Neural cell (in vitro differentiated cells): Measurements from ENCODE around the gene MEAK7. TPM values are rescaled to one million over a fixed set of nuclear protein-coding genes. Genes with fewer than 3 reads are reported as not detected.

Experiments used
- H2AFZ ChIP-seq: fragments of 200-600, 300-800 bp; sonication (generic), shearing (Covaris generic); 2 replicates; pipeline ENCODE4 v1.6.0; 2014; ENCODE audit warnings: low read depth, mild to moderate bottlenecking, antibody characterized with exemption, low read length, moderate library complexity
- H3F3A ChIP-seq: fragments of 200-600 bp; shearing (Covaris generic); 2 replicates; pipeline ENCODE4 v1.6.1; 2016; ENCODE audit warnings: mild to moderate bottlenecking, moderate library complexity, mixed read lengths, antibody characterized with exemption, low read length; ENCODE audit not compliant: insufficient read depth, poor library complexity, severe bottlenecking
- H3K27ac ChIP-seq: fragments of 200-600, 300-800 bp; sonication (generic), shearing (Covaris generic); 2 replicates; pipeline ENCODE4 v1.5.1; 2014; ENCODE audit warnings: mild to moderate bottlenecking, low read length, moderate library complexity
- H3K27me3 ChIP-seq: fragments of 300-800, 200-600 bp; sonication (generic), shearing (Covaris generic); 2 replicates; pipeline ENCODE4 v1.6.0; 2014; ENCODE audit warnings: mild to moderate bottlenecking, low read depth, low read length, moderate library complexity; ENCODE audit not compliant: insufficient read depth
- H3K36me3 ChIP-seq: fragments of 300-800, 200-600 bp; sonication (generic), shearing (Covaris generic); 2 replicates; pipeline ENCODE4 v1.5.1; 2014; ENCODE audit warnings: mild to moderate bottlenecking, antibody characterized with exemption, low read length, moderate library complexity; ENCODE audit not compliant: insufficient read depth
- H3K4me2 ChIP-seq: fragments of 300-800, 200-600 bp; sonication (generic), shearing (Covaris generic); 2 replicates; pipeline ENCODE4 v1.6.0; 2014; ENCODE audit warnings: mild to moderate bottlenecking, low read length
- H3K4me3 ChIP-seq: fragments of 300-800, 200-600 bp; sonication (generic), shearing (Covaris generic); 2 replicates; pipeline ENCODE4 v1.5.1; 2014; ENCODE audit warnings: mild to moderate bottlenecking, low read length, moderate library complexity
- H3K79me2 ChIP-seq: fragments of 200-600 bp; shearing (Covaris generic); replicated peaks from 2 replicates; pipeline ENCODE4 v1.6.0; 2014; ENCODE audit warnings: mild to moderate bottlenecking, low read length, moderate library complexity; ENCODE audit not compliant: insufficient read depth
- H3K9ac ChIP-seq: fragments of 300-800, 200-600 bp; sonication (generic), shearing (Covaris generic); 2 replicates; pipeline ENCODE4 v1.6.1; 2016; ENCODE audit warnings: mild to moderate bottlenecking, low read length, mixed read lengths
- H3K9me2 ChIP-seq: fragments of 200-600 bp; shearing (Covaris generic); 2 replicates; pipeline ENCODE4 v1.6.1; 2016; ENCODE audit warnings: mild to moderate bottlenecking, low read length, mixed read lengths; ENCODE audit not compliant: insufficient read depth
- H3K9me3 ChIP-seq: fragments of 200-600, 300-800 bp; sonication (generic), shearing (Covaris generic); 2 replicates; pipeline ENCODE4 v1.6.1; 2016; ENCODE audit warnings: mild to moderate bottlenecking, mixed run types, low read length, moderate library complexity, mixed read lengths
- H4K20me1 ChIP-seq: fragments of 200-600 bp; shearing (Covaris generic); 2 replicates; pipeline ENCODE4 v1.6.1; 2016; ENCODE audit warnings: mild to moderate bottlenecking, mixed run types; ENCODE audit not compliant: insufficient read depth
- CTCF ChIP-seq: fragments of 450-650 bp; IDR thresholded peaks from 2 replicates; pipeline ENCODE4 v1.5.1; 2014; ENCODE audit warnings: antibody characterized with exemption, mild to moderate bottlenecking, moderate library complexity; ENCODE audit not compliant: poor library complexity, severe bottlenecking
- EP300 ChIP-seq: fragments of 450-650 bp; conservative IDR thresholded peaks from 2 replicates; pipeline ENCODE4 v1.6.1; 2014; ENCODE audit warnings: antibody characterized with exemption, mild to moderate bottlenecking, moderate library complexity; ENCODE audit not compliant: poor library complexity, severe bottlenecking
- EZH2 ChIP-seq: fragments of 200-600, 300-800 bp; shearing (Covaris generic), sonication (generic); IDR thresholded peaks from 2 replicates; pipeline ENCODE4 v1.6.1; 2014; ENCODE audit warnings: antibody characterized with exemption, low read length, borderline replicate concordance, mild to moderate bottlenecking; ENCODE audit not compliant: insufficient read depth, poor library complexity, severe bottlenecking
- MXI1 ChIP-seq: fragments of 450-650 bp; conservative IDR thresholded peaks from 2 replicates; pipeline ENCODE4 v1.6.1; 2014; ENCODE audit warnings: antibody characterized with exemption, mild to moderate bottlenecking; ENCODE audit not compliant: poor library complexity, severe bottlenecking
- POLR2AphosphoS5 ChIP-seq: IDR thresholded peaks from 2 replicates; pipeline ENCODE4 v1.6.1; 2012
- REST ChIP-seq: IDR thresholded peaks from 2 replicates; pipeline ENCODE4 v1.6.1; 2012; ENCODE audit warnings: borderline replicate concordance
- TAF1 ChIP-seq: IDR thresholded peaks from 2 replicates; pipeline ENCODE4 v1.6.1; 2012; ENCODE audit warnings: low read depth
- polyA plus RNA-seq: library from polyadenylated mRNA; depleted of rRNA; stranded (reverse); fragments of >200 nt; gene quantifications from 2 replicates; pipeline ENCODE4 v1.2.3, GENCODE V29; 2014

MEAK7 gene
- polyA plus RNA-seq, 1 donor from 2014 or later: 12.4 TPM

- no peaks in the 10 kb centered on the region for H3K9me2 ChIP-seq
- peaks cover 12% of the 10 kb centered on the region for H3K36me3 ChIP-seq
- H3K9ac ChIP-seq: no peak overlapping the region
- TF ChIP-seq TAF1 (no peak), EZH2 (no peak), EP300 (no peak)
- H4K20me1 ChIP-seq: no peaks in the 10 kb centered on the region
- H3K27ac ChIP-seq: no peak overlapping the region
- H3K4me2 ChIP-seq: no peak overlapping the region
- H3K27me3 ChIP-seq: no peaks in the 10 kb centered on the region
- no peak overlapping the region for H2AFZ ChIP-seq
- H3K9me3 ChIP-seq: no peaks in the 10 kb centered on the region
- H3K79me2 ChIP-seq: peaks cover 8% of the 10 kb centered on the region
- H3F3A ChIP-seq: no peaks in the 10 kb centered on the region
- H3K4me3 ChIP-seq: no peak overlapping the region
Measured at GRCh38 chr16:84498859-84499620, 5.4 kb downstream of the MEAK7 start.

- no peak overlapping the region for H3K4me3 ChIP-seq
- H3K9me3 ChIP-seq: peaks cover under 1% of the 10 kb centered on the region
- no peaks in the 10 kb centered on the region for H3K27me3 ChIP-seq
- H3K9ac ChIP-seq: no peak overlapping the region
- H3K27ac ChIP-seq: no peak overlapping the region
- H3K9me2 ChIP-seq: no peaks in the 10 kb centered on the region
- no peaks in the 10 kb centered on the region for H3K79me2 ChIP-seq
- no peaks in the 10 kb centered on the region for H4K20me1 ChIP-seq
- no peak overlapping the region for H2AFZ ChIP-seq
- no peaks in the 10 kb centered on the region for H3F3A ChIP-seq
- peaks cover 18% of the 10 kb centered on the region for H3K36me3 ChIP-seq
- H3K4me2 ChIP-seq: no peak overlapping the region
- TF ChIP-seq REST: no peak
- no peak for TF ChIP-seq MXI1
- TF ChIP-seq CTCF: no peak
- no peak for TF ChIP-seq EP300
- TF ChIP-seq TAF1: no peak
- no peak for TF ChIP-seq POLR2AphosphoS5
Measured at GRCh38 chr16:84498223-84498610, 6.2 kb downstream of the MEAK7 start.
